CD4-positive, alpha-beta memory T cell (primary cell): ENCODE measurements around the gene ADCY5. TPM values are rescaled to one million over a fixed set of nuclear protein-coding genes. Genes with fewer than 3 reads are reported as not detected.

Experiments used
- CTCF ChIA-PET: fragments of 350-600 bp; sonication (Branson Sonifier 250); formaldehyde crosslinking; loops from one replicate; lab custom pipeline; 2021; ENCODE audit warnings: inconsistent platforms; ENCODE audit not compliant: partially characterized antibody; lab: Charles Lee
- POLR2A ChIA-PET: fragments of 350-600 bp; sonication (Branson Sonifier 250); formaldehyde crosslinking; loops from one replicate; lab custom pipeline; 2021; ENCODE audit not compliant: partially characterized antibody; lab: Charles Lee
- DNase-seq, 5 donors: peaks; one replicate each; pipeline versions ENCODE4 v3.0.0 to v3.0.0-alpha.2; 2020 to 2022; ENCODE audit warnings: mixed read lengths in 1 of 5
- H3K27ac ChIP-seq: one replicate; pipeline ENCODE4 v1.7.0; 2013; ENCODE audit warnings: low read depth, low read length
- H3K27me3 ChIP-seq: 2 replicates; pipeline ENCODE4 v1.7.0; 2013; ENCODE audit warnings: mild to moderate bottlenecking, low read length, moderate library complexity; ENCODE audit not compliant: insufficient read depth
- H3K36me3 ChIP-seq: 2 replicates; pipeline ENCODE4 v1.7.0; 2013; ENCODE audit warnings: mild to moderate bottlenecking, low read length, moderate library complexity; ENCODE audit not compliant: insufficient read depth
- H3K4me1 ChIP-seq: 2 replicates; pipeline ENCODE4 v1.7.0; 2013; ENCODE audit warnings: mild to moderate bottlenecking, low read length, moderate library complexity; ENCODE audit not compliant: insufficient read depth
- H3K4me3 ChIP-seq, 2 donors: one replicate each; pipeline ENCODE4 v1.7.0; 2013; ENCODE audit warnings: low read length in 2 of 2, mild to moderate bottlenecking in 1 of 2
- H3K9me3 ChIP-seq, 2 donors: one replicate each; pipeline ENCODE4 v1.7.0; 2013; ENCODE audit warnings: low read length in 2 of 2, control low read depth in 1 of 2; ENCODE audit not compliant: control insufficient read depth in 1 of 2
- H3K27ac Mint-ChIP-seq, 7 donors: one replicate each; pipeline ENCODE4 v1.8.0; 2020 to 2021; ENCODE audit warnings: mixed read lengths in 7 of 7, mild to moderate bottlenecking in 6 of 7, inconsistent platforms in 3 of 7, moderate library complexity in 3 of 7
- H3K27me3 Mint-ChIP-seq, 2 donors: one replicate each; pipeline ENCODE4 v1.8.0; 2020 to 2021; ENCODE audit warnings: mixed read lengths in 2 of 2
- H3K36me3 Mint-ChIP-seq, 2 donors: one replicate each; pipeline ENCODE4 v1.8.0; 2020 to 2021; ENCODE audit warnings: mixed read lengths in 2 of 2, inconsistent platforms in 1 of 2, mild to moderate bottlenecking in 1 of 2
- H3K4me1 Mint-ChIP-seq, 4 donors: one replicate each; pipeline ENCODE4 v1.8.0; 2020 to 2021; ENCODE audit warnings: mixed read lengths in 4 of 4, mild to moderate bottlenecking in 1 of 4
- H3K4me3 Mint-ChIP-seq, 8 donors: one replicate each; pipeline ENCODE4 v1.8.0; 2020 to 2021; ENCODE audit warnings: mixed read lengths in 8 of 8, mild to moderate bottlenecking in 7 of 8, moderate library complexity in 6 of 8, inconsistent platforms in 3 of 8
- H3K9me3 Mint-ChIP-seq, 8 donors: one replicate each; pipeline ENCODE4 v1.8.0; 2020 to 2021; ENCODE audit warnings: mixed read lengths in 8 of 8, mild to moderate bottlenecking in 5 of 8, inconsistent platforms in 3 of 8, moderate library complexity in 1 of 8
- intact Hi-C: fragments of 100-400 bp; cut with micrococcal nuclease; formaldehyde crosslinking; loops from one replicate; pipeline ENCODE4 v1.15.1; 2023
- polyA plus RNA-seq, 2 donors: library from polyadenylated mRNA; unstranded; fragments of 300-500 nt; fragmentation: Illumina TruSeq; gene quantifications; one replicate each; pipeline ENCODE4 v1.2.3, GENCODE V29; 2021
- total RNA-seq, 2 experiments: library from RNA; stranded (reverse); gene quantifications; one replicate each; pipeline ENCODE4 v1.2.3, GENCODE V29; 2021

The ADCY5 gene
- total and polyA plus RNA-seq, 4 experiments from 2014 or later: 0.11 TPM; not detected in 3

GRCh38 chr3:123421353-123422174 is 27.3 kb downstream of the ADCY5 start:
- Mint-ChIP-seq H3K9me3 (no peaks in the 10 kb centered on the region), H3K27me3 (peaks cover 5% of the 10 kb centered on the region in 2 donors), H3K36me3 (no peaks in the 10 kb centered on the region), H3K4me1 (no peaks in the 10 kb centered on the region), H3K27ac (no peak overlapping the region), H3K4me3 (no peak overlapping the region)
- no peaks in the 10 kb centered on the region for H3K27me3 ChIP-seq
- no peaks in the 10 kb centered on the region for H3K9me3 ChIP-seq
- POLR2A ChIA-PET: interaction anchor here (0.6 to 0.7 kb wide), 2 partner anchors 105 to 113 kb away, joined by 3 to 4 read pairs; no protein-coding TSS in a partner anchor
- CTCF ChIA-PET: no interaction called here
- no peak overlapping the region for H3K27ac ChIP-seq
- intact Hi-C loops: no loop called here
- DNase-seq: no peak
- no peaks in the 10 kb centered on the region for H3K36me3 ChIP-seq
- H3K4me1 ChIP-seq: no peaks in the 10 kb centered on the region
- no peak overlapping the region for H3K4me3 ChIP-seq

GRCh38 chr3:123420416-123420968 is 28.4 kb downstream of the ADCY5 start:
- Histone ChIP-seq H3K27me3 (no peaks in the 10 kb centered on the region), H3K36me3 (no peaks in the 10 kb centered on the region), H3K4me3 (no peak overlapping the region), H3K4me1 (no peaks in the 10 kb centered on the region), H3K27ac (no peak overlapping the region), H3K9me3 (no peaks in the 10 kb centered on the region)
- Mint-ChIP-seq H3K36me3 (no peaks in the 10 kb centered on the region), H3K4me3 (no peak overlapping the region), H3K9me3 (no peaks in the 10 kb centered on the region), H3K27ac (no peak overlapping the region), H3K27me3 (peaks cover 2 to 3% of the 10 kb centered on the region in 2 donors), H3K4me1 (no peaks in the 10 kb centered on the region)
- no peak for DNase-seq
- intact Hi-C loops: no loop called here
- CTCF ChIA-PET: no interaction called here
- POLR2A ChIA-PET: no interaction called here

GRCh38 chr3:123419850-123420297 is 29.0 kb downstream of the ADCY5 start:
- Histone ChIP-seq H3K4me1 (no peaks in the 10 kb centered on the region), H3K27ac (no peak overlapping the region), H3K4me3 (no peak overlapping the region), H3K36me3 (no peaks in the 10 kb centered on the region), H3K27me3 (no peaks in the 10 kb centered on the region), H3K9me3 (no peaks in the 10 kb centered on the region)
- H3K27ac Mint-ChIP-seq: no peak overlapping the region
- no peak overlapping the region for H3K4me3 Mint-ChIP-seq
- H3K4me1 Mint-ChIP-seq: no peaks in the 10 kb centered on the region
- peaks cover 2 to 3% of the 10 kb centered on the region in 2 donors for H3K27me3 Mint-ChIP-seq
- intact Hi-C loops: no loop called here
- ChIA-PET POLR2A (no interaction called here), CTCF (no interaction called here)
- H3K36me3 Mint-ChIP-seq: no peaks in the 10 kb centered on the region
- no peak for DNase-seq
- H3K9me3 Mint-ChIP-seq: no peaks in the 10 kb centered on the region

GRCh38 chr3:123419181-123419849 is 29.6 kb downstream of the ADCY5 start:
- Mint-ChIP-seq H3K36me3 (no peaks in the 10 kb centered on the region), H3K9me3 (no peaks in the 10 kb centered on the region), H3K4me1 (no peaks in the 10 kb centered on the region), H3K27me3 (peaks cover 2 to 3% of the 10 kb centered on the region in 2 donors), H3K4me3 (no peak overlapping the region), H3K27ac (no peak overlapping the region)
- Histone ChIP-seq H3K9me3 (no peaks in the 10 kb centered on the region), H3K27ac (no peak overlapping the region), H3K36me3 (no peaks in the 10 kb centered on the region), H3K4me1 (no peaks in the 10 kb centered on the region), H3K4me3 (no peak overlapping the region), H3K27me3 (no peaks in the 10 kb centered on the region)
- CTCF ChIA-PET: no interaction called here
- no peak for DNase-seq
- intact Hi-C loops: no loop called here
- POLR2A ChIA-PET: no interaction called here

GRCh38 chr3:123416647-123417046 is 32.2 kb downstream of the ADCY5 start:
- Mint-ChIP-seq H3K9me3 (no peaks in the 10 kb centered on the region), H3K36me3 (no peaks in the 10 kb centered on the region), H3K4me1 (no peaks in the 10 kb centered on the region), H3K4me3 (no peak overlapping the region), H3K27me3 (peaks cover 0 to 7% of the 10 kb centered on the region in 2 donors), H3K27ac (no peak overlapping the region)
- no peak for DNase-seq
- POLR2A ChIA-PET: no interaction called here
- intact Hi-C loops: no loop called here
- Histone ChIP-seq H3K9me3 (no peaks in the 10 kb centered on the region), H3K36me3 (no peaks in the 10 kb centered on the region), H3K4me1 (no peaks in the 10 kb centered on the region), H3K4me3 (no peak overlapping the region), H3K27me3 (no peaks in the 10 kb centered on the region), H3K27ac (no peak overlapping the region)
- CTCF ChIA-PET: no interaction called here

GRCh38 chr3:123416173-123416572 is 32.7 kb downstream of the ADCY5 start:
- no peak overlapping the region for H3K4me3 ChIP-seq
- no peaks in the 10 kb centered on the region for H3K36me3 Mint-ChIP-seq
- H3K9me3 Mint-ChIP-seq: no peaks in the 10 kb centered on the region
- intact Hi-C loops: no loop called here
- ChIA-PET POLR2A (no interaction called here), CTCF (no interaction called here)
- no peaks in the 10 kb centered on the region for H3K9me3 ChIP-seq
- H3K4me3 Mint-ChIP-seq: no peak overlapping the region
- H3K4me1 ChIP-seq: no peaks in the 10 kb centered on the region
- no peak for DNase-seq
- H3K36me3 ChIP-seq: no peaks in the 10 kb centered on the region
- no peaks in the 10 kb centered on the region for H3K27me3 ChIP-seq
- no peaks in the 10 kb centered on the region for H3K4me1 Mint-ChIP-seq
- H3K27ac ChIP-seq: no peak overlapping the region
- peaks cover 0 to 7% of the 10 kb centered on the region in 2 donors for H3K27me3 Mint-ChIP-seq
- H3K27ac Mint-ChIP-seq: no peak overlapping the region

- POLR2A ChIA-PET: no interaction called here
- H3K4me3 ChIP-seq: no peak overlapping the region
- DNase-seq: no peak
- no peak overlapping the region for H3K27ac ChIP-seq
- H3K27me3 ChIP-seq: no peaks in the 10 kb centered on the region
- Mint-ChIP-seq H3K27ac (no peak overlapping the region), H3K4me1 (no peaks in the 10 kb centered on the region), H3K36me3 (no peaks in the 10 kb centered on the region), H3K4me3 (no peak overlapping the region), H3K27me3 (peaks cover 3 to 7% of the 10 kb centered on the region in 2 donors), H3K9me3 (no peaks in the 10 kb centered on the region)
- CTCF ChIA-PET: no interaction called here
- intact Hi-C loops: no loop called here
- H3K36me3 ChIP-seq: no peaks in the 10 kb centered on the region
- H3K4me1 ChIP-seq: no peaks in the 10 kb centered on the region
- no peaks in the 10 kb centered on the region for H3K9me3 ChIP-seq
Observed at GRCh38 chr3:123414973-123415775, 33.7 kb downstream of the ADCY5 start.
